ENCODE measurements around the gene PIK3C2G. TPM values are rescaled to one million over a fixed set of nuclear protein-coding genes. Genes with fewer than 3 reads are reported as not detected.

Gene PIK3C2G
- total RNA-seq, 2 donors from 2014 or later, result 2.9 to 13.5 TPM

GRCh38 chr12:18427520-18427919 is 166.2 kb downstream of the PIK3C2G start:
- DNase-seq (no peak), ATAC-seq (no peak)
- Histone ChIP-seq H3K4me1 (peaks cover 8% of the 10 kb centered on the region), H3K27ac (no peak overlapping the region), H3K9me3 (no peaks in the 10 kb centered on the region), H3K36me3 (replicated peaks in 1 of 2; ENCODE audit: insufficient read depth in 1 of 2, low read depth in 2 of 2) (no peaks in the 10 kb centered on the region), H3K27me3 (no peaks in the 10 kb centered on the region), H3K4me3 (no peak overlapping the region)
- 49 to 55% methylated on average over 3 of the region's 3 CpGs for WGBS, 2 donors
- no peak for TF ChIP-seq CTCF (IDR thresholded peaks at IDR 0.05)
- no peak for TF ChIP-seq POLR2A (IDR thresholded peaks at IDR 0.05)
- intact Hi-C loops (cut with DNase I), result no loop called here

GRCh38 chr12:18428416-18428815 is 167.1 kb downstream of the PIK3C2G start:
- no peaks in the 10 kb centered on the region for H3K9me3 ChIP-seq
- H3K4me3 ChIP-seq, result no peak overlapping the region
- 66 to 71% methylated on average over 2 of the region's 2 CpGs for WGBS, 2 donors
- H3K4me1 ChIP-seq, result peaks cover 8% of the 10 kb centered on the region
- DNase-seq (no peak), ATAC-seq (no peak)
- H3K36me3 ChIP-seq (replicated peaks in 1 of 2; ENCODE audit: insufficient read depth in 1 of 2, low read depth in 2 of 2), result no peaks in the 10 kb centered on the region
- intact Hi-C loops (cut with DNase I), result no loop called here
- TF ChIP-seq CTCF (IDR thresholded peaks at IDR 0.05) (no peak), POLR2A (IDR thresholded peaks at IDR 0.05) (no peak)
- H3K27ac ChIP-seq, result no peak overlapping the region
- H3K27me3 ChIP-seq, result no peaks in the 10 kb centered on the region

GRCh38 chr12:18429366-18429765 is 168.0 kb downstream of the PIK3C2G start:
- Histone ChIP-seq H3K9me3 (no peaks in the 10 kb centered on the region), H3K36me3 (replicated peaks in 1 of 2; ENCODE audit: insufficient read depth in 1 of 2, low read depth in 2 of 2) (no peaks in the 10 kb centered on the region), H3K4me1 (peaks cover 8% of the 10 kb centered on the region), H3K27me3 (no peaks in the 10 kb centered on the region), H3K4me3 (no peak overlapping the region), H3K27ac (no peak overlapping the region)
- DNase-seq, result no peak
- TF ChIP-seq POLR2A (IDR thresholded peaks at IDR 0.05) (no peak), CTCF (IDR thresholded peaks at IDR 0.05) (no peak)
- intact Hi-C loops (cut with DNase I), result no loop called here
- no peak for ATAC-seq
- WGBS, 2 donors, result 54 to 55% methylated on average over 1 of the region's 1 CpG

- Histone ChIP-seq H3K36me3 (replicated peaks in 1 of 2; ENCODE audit: insufficient read depth in 1 of 2, low read depth in 2 of 2) (no peaks in the 10 kb centered on the region), H3K27me3 (no peaks in the 10 kb centered on the region), H3K27ac (no peak overlapping the region), H3K4me3 (no peak overlapping the region), H3K4me1 (peaks cover 8% of the 10 kb centered on the region), H3K9me3 (no peaks in the 10 kb centered on the region)
- WGBS, 2 donors, result 30 to 33% methylated on average over 3 of the region's 3 CpGs
- TF ChIP-seq POLR2A (IDR thresholded peaks at IDR 0.05) (no peak), CTCF (IDR thresholded peaks at IDR 0.05) (peak; percentile 64 to 78 (median 74))
- ATAC-seq, result peak; percentile 87
- intact Hi-C loops (cut with DNase I), result no loop called here
- DNase-seq, result peak; percentile 53 to 62 (median 56)
These were observed 169.2 kb downstream of the PIK3C2G start for GRCh38 chr12:18430425-18431048.

GRCh38 chr12:18431771-18432170 is 170.5 kb downstream of the PIK3C2G start:
- peak; percentile 41 for ATAC-seq
- TF ChIP-seq CTCF (IDR thresholded peaks at IDR 0.05) (no peak), POLR2A (IDR thresholded peaks at IDR 0.05) (no peak)
- H3K4me3 ChIP-seq, result no peak overlapping the region
- no peak overlapping the region for H3K27ac ChIP-seq
- no peak for DNase-seq
- peaks cover 8% of the 10 kb centered on the region for H3K4me1 ChIP-seq
- intact Hi-C loops (cut with DNase I), result no loop called here
- no peaks in the 10 kb centered on the region for H3K36me3 ChIP-seq (replicated peaks in 1 of 2; ENCODE audit: insufficient read depth in 1 of 2, low read depth in 2 of 2)
- H3K27me3 ChIP-seq, result no peaks in the 10 kb centered on the region
- no peaks in the 10 kb centered on the region for H3K9me3 ChIP-seq
